CD14-positive monocyte (primary cell): Measurements from ENCODE around the gene SUSD1. TPM values are rescaled to one million over a fixed set of nuclear protein-coding genes. Genes with fewer than 3 reads are reported as not detected.

Experiments used
- DNase-seq, 3 donors: peaks; one replicate each; pipeline ENCODE4 v3.0.0-alpha.2; 2011 to 2022
- H2AFZ ChIP-seq: 2 replicates; pipeline ENCODE4 v1.6.0; 2012; ENCODE audit warnings: mild to moderate bottlenecking, low read depth, low read length, inconsistent platforms; ENCODE audit not compliant: insufficient read depth, poor library complexity, severe bottlenecking
- H3K27ac ChIP-seq, 2 donors: 1 replicate in 1 of 2; 2 replicates in 1 of 2; pipeline ENCODE4 v1.5.1; 2012 to 2013; ENCODE audit warnings: low read length in 2 of 2, control low read depth in 1 of 2, inconsistent platforms in 1 of 2, low read depth in 1 of 2, mild to moderate bottlenecking in 1 of 2
- H3K27me3 ChIP-seq, 2 donors: one replicate each; pipeline versions ENCODE4 v1.6.0 to v1.6.1; 2011 to 2013; ENCODE audit warnings: low read length in 2 of 2; ENCODE audit not compliant: control insufficient read depth in 2 of 2, insufficient read depth in 2 of 2
- H3K36me3 ChIP-seq, 2 donors: replicated peaks in 1 of 2; 1 replicate in 1 of 2; 2 replicates in 1 of 2; pipeline versions ENCODE4 v1.5.1 to v1.6.1; 2012 to 2013; ENCODE audit warnings: low read length in 2 of 2, control low read depth in 1 of 2, inconsistent platforms in 1 of 2, mild to moderate bottlenecking in 1 of 2; ENCODE audit not compliant: insufficient read depth in 2 of 2, control insufficient read depth in 1 of 2
- H3K4me1 ChIP-seq, 2 donors: 1 replicate in 1 of 2; 2 replicates in 1 of 2; pipeline versions ENCODE4 v1.5.1 to v1.6.1; 2012 to 2013; ENCODE audit warnings: low read length in 2 of 2, control low read depth in 1 of 2, inconsistent platforms in 1 of 2, mild to moderate bottlenecking in 1 of 2, moderate library complexity in 1 of 2; ENCODE audit not compliant: insufficient read depth in 2 of 2, control insufficient read depth in 1 of 2
- H3K4me2 ChIP-seq: replicated peaks from 2 replicates; pipeline ENCODE3; 2012; ENCODE audit warnings: low read length, moderate library complexity, mild to moderate bottlenecking; ENCODE audit not compliant: poor library complexity, severe bottlenecking; ENCODE audit errors: extremely low read depth
- H3K4me3 ChIP-seq, 3 experiments: fragments of 200-600 bp in 1 of 3; sonication (generic) in 1 of 3; replicated peaks in 1 of 3; 1 replicate in 2 of 3; 2 replicates in 1 of 3; pipeline ENCODE4 v1.5.1; 2011 to 2013; ENCODE audit warnings: low read length in 3 of 3, mild to moderate bottlenecking in 3 of 3, control low read depth in 2 of 3, low read depth in 2 of 3, inconsistent platforms in 1 of 3, moderate library complexity in 1 of 3
- H3K79me2 ChIP-seq: 2 replicates; pipeline ENCODE4 v1.6.0; 2012; ENCODE audit warnings: mild to moderate bottlenecking, control low read depth, inconsistent platforms, low read length, moderate library complexity; ENCODE audit not compliant: insufficient read depth
- H3K9ac ChIP-seq: 2 replicates; pipeline ENCODE4 v1.6.0; 2017; ENCODE audit warnings: low read length, mild to moderate bottlenecking; ENCODE audit not compliant: insufficient read depth, poor library complexity, severe bottlenecking
- H3K9me3 ChIP-seq, 2 donors: replicated peaks in 1 of 2; 1 replicate in 1 of 2; 2 replicates in 1 of 2; pipeline versions ENCODE4 v1.5.1 to v1.6.1; 2012 to 2013; ENCODE audit warnings: low read length in 2 of 2, control low read depth in 1 of 2; ENCODE audit not compliant: control insufficient read depth in 1 of 2, insufficient read depth in 1 of 2
- H4K20me1 ChIP-seq: 2 replicates; pipeline ENCODE4 v1.6.0; 2012; ENCODE audit warnings: mild to moderate bottlenecking, low read length, control low read depth, moderate library complexity; ENCODE audit not compliant: insufficient read depth
- H3K27ac Mint-ChIP-seq, 7 donors: one replicate each; pipeline ENCODE4 v1.8.0; 2020; ENCODE audit warnings: mild to moderate bottlenecking in 7 of 7, mixed read lengths in 7 of 7, moderate library complexity in 6 of 7, inconsistent platforms in 2 of 7
- H3K27me3 Mint-ChIP-seq, 3 donors: one replicate each; pipeline ENCODE4 v1.8.0; 2021 to 2022; ENCODE audit warnings: low read depth in 3 of 3, mild to moderate bottlenecking in 3 of 3, mixed read lengths in 3 of 3, moderate library complexity in 3 of 3, inconsistent platforms in 1 of 3
- H3K36me3 Mint-ChIP-seq, 2 donors: one replicate each; pipeline ENCODE4 v1.8.0; 2020; ENCODE audit warnings: mixed read lengths in 2 of 2, inconsistent platforms in 1 of 2, mild to moderate bottlenecking in 1 of 2
- H3K4me1 Mint-ChIP-seq: one replicate; pipeline ENCODE4 v1.8.0; 2020; ENCODE audit warnings: mild to moderate bottlenecking, mixed read lengths
- H3K4me3 Mint-ChIP-seq, 2 donors: one replicate each; pipeline ENCODE4 v1.8.0; 2020; ENCODE audit warnings: mild to moderate bottlenecking in 2 of 2, mixed read lengths in 2 of 2, moderate library complexity in 1 of 2
- H3K9me3 Mint-ChIP-seq, 7 donors: one replicate each; pipeline ENCODE4 v1.8.0; 2020 to 2022; ENCODE audit warnings: mixed read lengths in 7 of 7, mild to moderate bottlenecking in 6 of 7, moderate library complexity in 6 of 7, inconsistent platforms in 2 of 7
- WGBS: methylation state at CpG from one replicate; pipeline ENCODE4 v1.1.5; 2013; ENCODE audit warnings: missing lambda C conversion rate; ENCODE audit not compliant: insufficient coverage; 5-methylcytosine and 5-hydroxymethylcytosine counted together
- intact Hi-C, 2 donors: fragments of 100-400 bp; cut with micrococcal nuclease; formaldehyde crosslinking; loops; one replicate each; pipeline versions ENCODE4 v1.15.0 to v1.15.1; 2023
- polyA plus RNA-seq, 3 donors: library from polyadenylated mRNA; depleted of rRNA in 1 of 3; unstranded in 2 of 3; stranded (reverse) in 1 of 3; fragments of 300-500 nt in 2 of 3; fragments of >200 nt in 1 of 3; fragmentation: Illumina TruSeq in 2 of 3; gene quantifications; 1 replicate in 2 of 3; 2 replicates in 1 of 3; pipeline ENCODE4 v1.2.3, GENCODE V29; 2012 to 2021
- TF ChIP-seq, protein P1 (sequence below): fragments of 200-600 bp; IDR thresholded peaks from one replicate; pipeline ENCODE4 v1.8.0; 2022; ENCODE audit warnings: antibody characterized with exemption, mild to moderate bottlenecking

Gene SUSD1
- polyA plus RNA-seq, 3 donors, result 29.1 to 42.3 (median 30.9) TPM

DNA sequence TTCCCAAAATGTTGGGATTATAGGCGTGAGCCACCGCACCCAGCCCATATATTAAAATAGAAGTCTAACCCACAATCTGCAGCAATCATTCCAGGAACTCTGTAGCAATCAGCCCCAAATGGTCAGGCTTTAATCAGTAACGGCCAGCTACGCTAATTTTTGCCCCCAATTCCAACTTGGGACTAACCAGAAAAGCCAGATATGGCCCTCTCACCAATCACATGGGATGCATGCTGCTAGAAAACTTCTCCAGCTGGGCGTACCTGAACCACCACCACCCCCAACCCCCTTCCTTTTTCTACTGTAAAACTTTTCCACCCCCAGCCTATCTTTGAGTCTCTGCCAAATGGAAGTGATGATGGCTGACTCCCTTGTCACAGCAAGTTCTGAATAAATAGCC is 4.1 kb downstream of the SUSD1 start:
- H3K4me2 ChIP-seq, result peak overlapping the region; percentile 3
- intact Hi-C loops, result loop anchor here (5.0 kb wide), 2 partner anchors 161 to 206 kb away; partner anchors contain the start of gene PTBP3 (in 1 of the 2)
- H3K9me3 ChIP-seq, result no peaks in the 10 kb centered on the region
- no peak overlapping the region for H2AFZ ChIP-seq
- peak overlapping the region in 4 of 7 donors; percentile 22 to 79 (median 70) for H3K27ac Mint-ChIP-seq
- WGBS, result 29% methylated on average over 4 of the region's 5 CpGs
- H3K27ac ChIP-seq, result peak overlapping the region in 1 of 2 donors; percentile 54
- H3K27me3 Mint-ChIP-seq, result peaks cover 0 to 2% (median 0%) of the 10 kb centered on the region in 3 donors
- H3K36me3 Mint-ChIP-seq, result peaks cover 40 to 61% of the 10 kb centered on the region in 2 donors
- no peaks in the 10 kb centered on the region for H3K27me3 ChIP-seq
- peaks cover 0 to 12% of the 10 kb centered on the region in 2 donors for H3K36me3 ChIP-seq
- H3K4me1 Mint-ChIP-seq, result peaks cover 85% of the 10 kb centered on the region
- peaks cover 48 to 51% of the 10 kb centered on the region in 2 donors for H3K4me1 ChIP-seq
- H3K4me3 ChIP-seq, result no peak overlapping the region
- H4K20me1 ChIP-seq, result peaks cover 48% of the 10 kb centered on the region
- TF ChIP-seq, protein P1, sequence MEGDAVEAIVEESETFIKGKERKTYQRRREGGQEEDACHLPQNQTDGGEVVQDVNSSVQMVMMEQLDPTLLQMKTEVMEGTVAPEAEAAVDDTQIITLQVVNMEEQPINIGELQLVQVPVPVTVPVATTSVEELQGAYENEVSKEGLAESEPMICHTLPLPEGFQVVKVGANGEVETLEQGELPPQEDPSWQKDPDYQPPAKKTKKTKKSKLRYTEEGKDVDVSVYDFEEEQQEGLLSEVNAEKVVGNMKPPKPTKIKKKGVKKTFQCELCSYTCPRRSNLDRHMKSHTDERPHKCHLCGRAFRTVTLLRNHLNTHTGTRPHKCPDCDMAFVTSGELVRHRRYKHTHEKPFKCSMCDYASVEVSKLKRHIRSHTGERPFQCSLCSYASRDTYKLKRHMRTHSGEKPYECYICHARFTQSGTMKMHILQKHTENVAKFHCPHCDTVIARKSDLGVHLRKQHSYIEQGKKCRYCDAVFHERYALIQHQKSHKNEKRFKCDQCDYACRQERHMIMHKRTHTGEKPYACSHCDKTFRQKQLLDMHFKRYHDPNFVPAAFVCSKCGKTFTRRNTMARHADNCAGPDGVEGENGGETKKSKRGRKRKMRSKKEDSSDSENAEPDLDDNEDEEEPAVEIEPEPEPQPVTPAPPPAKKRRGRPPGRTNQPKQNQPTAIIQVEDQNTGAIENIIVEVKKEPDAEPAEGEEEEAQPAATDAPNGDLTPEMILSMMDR, result no peak
- H3K9ac ChIP-seq, result no peak overlapping the region
- H3K9me3 Mint-ChIP-seq, result peaks cover 0 to 5% (median 0%) of the 10 kb centered on the region in 7 donors
- no peak overlapping the region for H3K4me3 Mint-ChIP-seq
- no peak for DNase-seq
- peaks cover 86% of the 10 kb centered on the region for H3K79me2 ChIP-seq

GRCh38 chr9:112170235-112170634 is 4.9 kb downstream of the SUSD1 start:
- H3K4me1 ChIP-seq, result peaks cover 41 to 44% of the 10 kb centered on the region in 2 donors
- WGBS, result 80% methylated on average over 4 of the region's 4 CpGs
- H4K20me1 ChIP-seq, result peaks cover 55% of the 10 kb centered on the region
- no peak overlapping the region for H3K27ac ChIP-seq
- peaks cover 93% of the 10 kb centered on the region for H3K79me2 ChIP-seq
- DNase-seq, result no peak
- H3K9me3 ChIP-seq, result no peaks in the 10 kb centered on the region
- H3K4me1 Mint-ChIP-seq, result peaks cover 81% of the 10 kb centered on the region
- TF ChIP-seq, protein P1, result no peak
- H3K9ac ChIP-seq, result no peak overlapping the region
- H3K4me3 Mint-ChIP-seq, result no peak overlapping the region
- peaks cover 37 to 66% of the 10 kb centered on the region in 2 donors for H3K36me3 Mint-ChIP-seq
- H3K27ac Mint-ChIP-seq, result peak overlapping the region in 5 of 7 donors; percentile 26 to 79 (median 58)
- no peak overlapping the region for H3K4me2 ChIP-seq
- intact Hi-C loops, result loop anchor here (5.0 kb wide), 2 partner anchors 162 to 207 kb away; partner anchors contain the start of gene PTBP3 (in 1 of the 2)
- H3K27me3 Mint-ChIP-seq, result peaks cover 0 to 5% (median 0%) of the 10 kb centered on the region in 3 donors
- no peaks in the 10 kb centered on the region for H3K27me3 ChIP-seq
- H2AFZ ChIP-seq, result no peak overlapping the region
- H3K4me3 ChIP-seq, result no peak overlapping the region
- H3K9me3 Mint-ChIP-seq, result peaks cover 0 to 5% (median 0%) of the 10 kb centered on the region in 7 donors
- peaks cover 0 to 12% of the 10 kb centered on the region in 2 donors for H3K36me3 ChIP-seq
